Measurements from ENCODE around the gene IMMT.

GRCh38 chr2:86225581-86225980 lies 30.3 kb upstream of the IMMT start:
- TF ChIP-seq POLR2A (IDR thresholded peaks at IDR 0.05; ENCODE audit: low read length), result no peak
- TF ChIP-seq GATA1 (IDR thresholded peaks at IDR 0.05; ENCODE audit: low read depth, low read length), result no peak
